IMR-90 (cell line): ENCODE measurements around the gene PARL.

Experiments used
- CEBPB ChIP-seq: IDR thresholded peaks from 2 replicates; pipeline ENCODE4 v1.6.1; 2012; ENCODE audit warnings: low read depth, low read length, improper control_type of control experiment
- MXI1 ChIP-seq: IDR thresholded peaks from 2 replicates; pipeline ENCODE4 v1.6.1; 2012; ENCODE audit warnings: low read depth, mild to moderate bottlenecking, low read length, moderate library complexity, borderline replicate concordance
- POLR2A ChIP-seq: IDR thresholded peaks from 2 replicates; pipeline ENCODE4 v1.6.1; 2012; ENCODE audit warnings: mild to moderate bottlenecking, low read depth, low read length
- RAD21 ChIP-seq: IDR thresholded peaks from 2 replicates; pipeline ENCODE4 v1.6.1; 2012; ENCODE audit warnings: low read length, improper control_type of control experiment
- RFX5 ChIP-seq: IDR thresholded peaks from 2 replicates; pipeline ENCODE4 v1.8.0; 2012; ENCODE audit warnings: low read depth, mild to moderate bottlenecking, low read length, moderate library complexity
- SMC3 ChIP-seq: fragments of 150-350 bp; IDR thresholded peaks from 2 replicates; pipeline ENCODE4 v1.6.1; 2016; ENCODE audit warnings: low read depth, mild to moderate bottlenecking, antibody characterized with exemption, low read length, moderate library complexity
- TF ChIP-seq, protein P1 (sequence below): conservative IDR thresholded peaks from 2 replicates; pipeline ENCODE4 v1.5.1; 2012; ENCODE audit warnings: mild to moderate bottlenecking, low read depth, low read length, improper control_type of control experiment
- TF ChIP-seq, protein P2 (sequence below): fragments of 150-350 bp; IDR thresholded peaks from 2 replicates; pipeline ENCODE4 v1.6.1; 2016; ENCODE audit warnings: low read depth, mild to moderate bottlenecking, low read length, moderate library complexity, borderline replicate concordance
- TF ChIP-seq, protein P3 (sequence below): fragments of 150-350 bp; IDR thresholded peaks from 2 replicates; pipeline ENCODE4 v1.6.1; 2017; ENCODE audit warnings: mild to moderate bottlenecking, antibody characterized with exemption, low read length, low read depth

DNA sequence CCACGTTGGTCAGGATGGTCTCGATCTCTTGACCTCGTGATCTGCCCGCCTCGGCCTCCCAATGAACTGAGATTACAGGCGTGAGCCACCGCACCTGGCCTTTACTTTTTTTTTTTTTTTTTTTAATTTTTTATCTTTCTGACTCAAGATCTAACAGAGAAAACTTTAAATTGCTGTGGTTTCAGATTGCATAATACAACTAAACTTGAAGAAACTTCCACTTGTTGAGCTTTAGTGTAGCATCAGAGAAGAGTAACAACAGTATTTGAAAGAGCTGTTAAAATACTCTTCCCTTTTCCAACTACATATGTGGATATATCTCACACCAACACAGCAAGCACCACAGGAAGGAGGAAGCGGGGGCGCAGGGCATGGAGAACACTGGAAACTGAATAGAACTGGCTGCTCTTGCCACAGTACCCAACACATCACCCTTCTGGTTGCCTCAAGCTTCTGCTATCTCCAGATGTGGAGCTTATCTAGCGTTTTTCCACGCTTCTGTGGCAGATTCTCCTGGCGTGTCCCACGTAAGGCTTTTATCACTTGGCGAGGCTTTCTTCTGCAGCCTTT is 104.7 kb downstream of the PARL start:
- TF ChIP-seq, protein P1, sequence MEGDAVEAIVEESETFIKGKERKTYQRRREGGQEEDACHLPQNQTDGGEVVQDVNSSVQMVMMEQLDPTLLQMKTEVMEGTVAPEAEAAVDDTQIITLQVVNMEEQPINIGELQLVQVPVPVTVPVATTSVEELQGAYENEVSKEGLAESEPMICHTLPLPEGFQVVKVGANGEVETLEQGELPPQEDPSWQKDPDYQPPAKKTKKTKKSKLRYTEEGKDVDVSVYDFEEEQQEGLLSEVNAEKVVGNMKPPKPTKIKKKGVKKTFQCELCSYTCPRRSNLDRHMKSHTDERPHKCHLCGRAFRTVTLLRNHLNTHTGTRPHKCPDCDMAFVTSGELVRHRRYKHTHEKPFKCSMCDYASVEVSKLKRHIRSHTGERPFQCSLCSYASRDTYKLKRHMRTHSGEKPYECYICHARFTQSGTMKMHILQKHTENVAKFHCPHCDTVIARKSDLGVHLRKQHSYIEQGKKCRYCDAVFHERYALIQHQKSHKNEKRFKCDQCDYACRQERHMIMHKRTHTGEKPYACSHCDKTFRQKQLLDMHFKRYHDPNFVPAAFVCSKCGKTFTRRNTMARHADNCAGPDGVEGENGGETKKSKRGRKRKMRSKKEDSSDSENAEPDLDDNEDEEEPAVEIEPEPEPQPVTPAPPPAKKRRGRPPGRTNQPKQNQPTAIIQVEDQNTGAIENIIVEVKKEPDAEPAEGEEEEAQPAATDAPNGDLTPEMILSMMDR, result no peak
- TF ChIP-seq POLR2A, result no peak
- no peak for TF ChIP-seq RAD21
- TF ChIP-seq, protein P2, sequence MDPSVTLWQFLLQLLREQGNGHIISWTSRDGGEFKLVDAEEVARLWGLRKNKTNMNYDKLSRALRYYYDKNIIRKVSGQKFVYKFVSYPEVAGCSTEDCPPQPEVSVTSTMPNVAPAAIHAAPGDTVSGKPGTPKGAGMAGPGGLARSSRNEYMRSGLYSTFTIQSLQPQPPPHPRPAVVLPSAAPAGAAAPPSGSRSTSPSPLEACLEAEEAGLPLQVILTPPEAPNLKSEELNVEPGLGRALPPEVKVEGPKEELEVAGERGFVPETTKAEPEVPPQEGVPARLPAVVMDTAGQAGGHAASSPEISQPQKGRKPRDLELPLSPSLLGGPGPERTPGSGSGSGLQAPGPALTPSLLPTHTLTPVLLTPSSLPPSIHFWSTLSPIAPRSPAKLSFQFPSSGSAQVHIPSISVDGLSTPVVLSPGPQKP, result no peak
- TF ChIP-seq CEBPB, result peak; percentile 53
- no peak for TF ChIP-seq SMC3
- no peak for TF ChIP-seq MXI1
- TF ChIP-seq, protein P3, sequence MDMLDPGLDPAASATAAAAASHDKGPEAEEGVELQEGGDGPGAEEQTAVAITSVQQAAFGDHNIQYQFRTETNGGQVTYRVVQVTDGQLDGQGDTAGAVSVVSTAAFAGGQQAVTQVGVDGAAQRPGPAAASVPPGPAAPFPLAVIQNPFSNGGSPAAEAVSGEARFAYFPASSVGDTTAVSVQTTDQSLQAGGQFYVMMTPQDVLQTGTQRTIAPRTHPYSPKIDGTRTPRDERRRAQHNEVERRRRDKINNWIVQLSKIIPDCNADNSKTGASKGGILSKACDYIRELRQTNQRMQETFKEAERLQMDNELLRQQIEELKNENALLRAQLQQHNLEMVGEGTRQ, result no peak
- TF ChIP-seq RFX5, result no peak
